ENCODE data around the gene PTTG1IP2.

The PTTG1IP2 gene

GRCh38 chr7:90551036-90551435, 81.6 kb downstream of the PTTG1IP2 start:
- H3K27me3 ChIP-seq (ENCODE audit: low read depth, low read length) = no peaks in the 10 kb centered on the region
- H3K9me3 ChIP-seq (ENCODE audit: insufficient read depth, low read length) = no peaks in the 10 kb centered on the region
- H3K36me3 ChIP-seq (replicated peaks; ENCODE audit: low read depth, low read length) = no peaks in the 10 kb centered on the region
- no peak overlapping the region for H3K4me3 ChIP-seq (ENCODE audit: low read length)
- H3K27ac ChIP-seq (ENCODE audit: low read length) = no peak overlapping the region
- H3K79me2 ChIP-seq (ENCODE audit: low read length) = no peaks in the 10 kb centered on the region
- H3K9ac ChIP-seq (ENCODE audit: low read length) = no peak overlapping the region
- H4K20me1 ChIP-seq (ENCODE audit: insufficient read depth, low read length) = no peaks in the 10 kb centered on the region
- TF ChIP-seq EZH2phosphoT487 (IDR thresholded peaks at IDR 0.05; ENCODE audit: low read depth) = no peak
- TF ChIP-seq CTCF (IDR thresholded peaks at IDR 0.05; ENCODE audit: low read depth, low read length) = no peak
- no peaks in the 10 kb centered on the region for H3K4me1 ChIP-seq (ENCODE audit: low read length)
- no peak overlapping the region for H2AFZ ChIP-seq (ENCODE audit: low read depth, low read length)
- no peak overlapping the region for H3K4me2 ChIP-seq (ENCODE audit: low read length)

GRCh38 chr7:90552521-90552920, 83.1 kb downstream of the PTTG1IP2 start:
- Histone ChIP-seq H3K9me3 (ENCODE audit: insufficient read depth, low read length) (no peaks in the 10 kb centered on the region), H2AFZ (ENCODE audit: low read depth, low read length) (no peak overlapping the region), H3K27me3 (ENCODE audit: low read depth, low read length) (peaks cover 6% of the 10 kb centered on the region; the same call in 1 of the 2 replicates), H3K36me3 (replicated peaks; ENCODE audit: low read depth, low read length) (no peaks in the 10 kb centered on the region), H3K9ac (ENCODE audit: low read length) (no peak overlapping the region), H4K20me1 (ENCODE audit: insufficient read depth, low read length) (no peaks in the 10 kb centered on the region), H3K4me1 (ENCODE audit: low read length) (no peaks in the 10 kb centered on the region), H3K79me2 (ENCODE audit: low read length) (no peaks in the 10 kb centered on the region), H3K4me3 (ENCODE audit: low read length) (no peak overlapping the region), H3K27ac (ENCODE audit: low read length) (no peak overlapping the region), H3K4me2 (ENCODE audit: low read length) (no peak overlapping the region)
- TF ChIP-seq EZH2phosphoT487 (IDR thresholded peaks at IDR 0.05; ENCODE audit: low read depth) (no peak), CTCF (IDR thresholded peaks at IDR 0.05; ENCODE audit: low read depth, low read length) (peak; percentile 41)

GRCh38 chr7:90560730-90561129, 91.3 kb downstream of the PTTG1IP2 start:
- no peaks in the 10 kb centered on the region for H3K36me3 ChIP-seq (replicated peaks; ENCODE audit: low read depth, low read length)
- H2AFZ ChIP-seq (ENCODE audit: low read depth, low read length) = no peak overlapping the region
- H3K4me3 ChIP-seq (ENCODE audit: low read length) = no peak overlapping the region
- no peaks in the 10 kb centered on the region for H3K79me2 ChIP-seq (ENCODE audit: low read length)
- peaks cover 18% of the 10 kb centered on the region; the same call in 1 of the 2 replicates for H3K27me3 ChIP-seq (ENCODE audit: low read depth, low read length)
- H3K9me3 ChIP-seq (ENCODE audit: insufficient read depth, low read length) = no peaks in the 10 kb centered on the region
- no peak overlapping the region for H3K9ac ChIP-seq (ENCODE audit: low read length)
- no peak overlapping the region for H3K4me2 ChIP-seq (ENCODE audit: low read length)
- no peaks in the 10 kb centered on the region for H3K4me1 ChIP-seq (ENCODE audit: low read length)
- no peaks in the 10 kb centered on the region for H4K20me1 ChIP-seq (ENCODE audit: insufficient read depth, low read length)
- no peak overlapping the region for H3K27ac ChIP-seq (ENCODE audit: low read length)
- TF ChIP-seq EZH2phosphoT487 (IDR thresholded peaks at IDR 0.05; ENCODE audit: low read depth) = no peak
- TF ChIP-seq CTCF (IDR thresholded peaks at IDR 0.05; ENCODE audit: low read depth, low read length) = no peak
